ENCODE data around the gene ZNF423. TPM values are rescaled to one million over a fixed set of nuclear protein-coding genes. Genes with fewer than 3 reads are reported as not detected.

The ZNF423 gene
- total RNA-seq, 1 experiment from 2014 or later: 0.20 TPM

DNA sequence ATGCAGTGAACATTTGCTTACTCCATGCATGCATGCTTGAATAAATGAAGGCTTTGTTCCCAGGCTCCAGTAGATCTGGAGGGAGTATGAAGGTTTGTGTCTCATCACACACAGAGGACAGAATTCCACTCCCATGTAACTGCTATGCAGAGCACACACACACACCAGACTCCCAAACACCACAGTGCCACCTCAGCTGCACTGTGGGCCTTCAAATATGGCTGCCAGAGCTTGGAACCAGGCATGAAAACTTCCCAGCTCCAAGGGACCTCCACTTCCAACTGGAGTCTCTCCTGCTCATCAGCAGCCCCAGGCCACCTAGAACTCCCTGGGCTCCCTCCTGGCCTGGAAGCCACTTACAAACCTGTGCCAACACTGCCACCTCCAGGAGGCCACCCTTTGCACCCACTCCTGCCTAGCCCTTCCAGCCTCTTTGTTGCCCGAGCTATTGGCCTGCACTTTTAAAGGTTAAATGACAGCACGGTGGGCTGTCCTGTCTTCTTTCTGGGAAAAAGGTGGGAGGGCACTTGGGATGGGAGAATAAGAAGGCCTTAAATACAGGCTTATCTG is 151.2 kb downstream of the ZNF423 start:
- Mint-ChIP-seq H3K4me3 (ENCODE audit: unreplicated experiment) (no peak overlapping the region), H3K36me3 (ENCODE audit: insufficient read depth, unreplicated experiment) (no peaks in the 10 kb centered on the region), H3K27ac (ENCODE audit: unreplicated experiment) (no peak overlapping the region), H3K9me3 (ENCODE audit: unreplicated experiment) (no peaks in the 10 kb centered on the region), H3K4me1 (ENCODE audit: low read depth, unreplicated experiment) (no peaks in the 10 kb centered on the region), H3K27me3 (ENCODE audit: insufficient read depth, unreplicated experiment) (peaks cover 10% of the 10 kb centered on the region)
- ChIA-PET CTCF (no interaction called here), POLR2A (no interaction called here)
- Histone ChIP-seq H3K27me3 (replicated peaks; ENCODE audit: control insufficient read depth, insufficient read depth, low read length) (0 out of 2 replicates have a peak, but pooled peaks cover 2% of the 10 kb centered on the region), H3K9me3 (no peaks in the 10 kb centered on the region; the same call in 1 of the 2 replicates), H3K36me3 (ENCODE audit: control insufficient read depth, insufficient read depth, low read length) (no peaks in the 10 kb centered on the region), H3K4me1 (no peaks in the 10 kb centered on the region), H3K4me3 (ENCODE audit: low read depth, low read length) (no peak overlapping the region)
- TF ChIP-seq, protein P1, sequence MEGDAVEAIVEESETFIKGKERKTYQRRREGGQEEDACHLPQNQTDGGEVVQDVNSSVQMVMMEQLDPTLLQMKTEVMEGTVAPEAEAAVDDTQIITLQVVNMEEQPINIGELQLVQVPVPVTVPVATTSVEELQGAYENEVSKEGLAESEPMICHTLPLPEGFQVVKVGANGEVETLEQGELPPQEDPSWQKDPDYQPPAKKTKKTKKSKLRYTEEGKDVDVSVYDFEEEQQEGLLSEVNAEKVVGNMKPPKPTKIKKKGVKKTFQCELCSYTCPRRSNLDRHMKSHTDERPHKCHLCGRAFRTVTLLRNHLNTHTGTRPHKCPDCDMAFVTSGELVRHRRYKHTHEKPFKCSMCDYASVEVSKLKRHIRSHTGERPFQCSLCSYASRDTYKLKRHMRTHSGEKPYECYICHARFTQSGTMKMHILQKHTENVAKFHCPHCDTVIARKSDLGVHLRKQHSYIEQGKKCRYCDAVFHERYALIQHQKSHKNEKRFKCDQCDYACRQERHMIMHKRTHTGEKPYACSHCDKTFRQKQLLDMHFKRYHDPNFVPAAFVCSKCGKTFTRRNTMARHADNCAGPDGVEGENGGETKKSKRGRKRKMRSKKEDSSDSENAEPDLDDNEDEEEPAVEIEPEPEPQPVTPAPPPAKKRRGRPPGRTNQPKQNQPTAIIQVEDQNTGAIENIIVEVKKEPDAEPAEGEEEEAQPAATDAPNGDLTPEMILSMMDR (IDR thresholded peaks at IDR 0.05; ENCODE audit: insufficient read depth in 1 of 2, low read depth in 1 of 2, low read length in 1 of 2, severe bottlenecking in 1 of 2, unreplicated experiment in 1 of 2): no peak
- no TSS peak for BruUV-seq (replicated peaks)
- DNase-seq: no peak
- intact Hi-C loops (cut with micrococcal nuclease; ENCODE audit: unreplicated experiment): no loop called here

DNA sequence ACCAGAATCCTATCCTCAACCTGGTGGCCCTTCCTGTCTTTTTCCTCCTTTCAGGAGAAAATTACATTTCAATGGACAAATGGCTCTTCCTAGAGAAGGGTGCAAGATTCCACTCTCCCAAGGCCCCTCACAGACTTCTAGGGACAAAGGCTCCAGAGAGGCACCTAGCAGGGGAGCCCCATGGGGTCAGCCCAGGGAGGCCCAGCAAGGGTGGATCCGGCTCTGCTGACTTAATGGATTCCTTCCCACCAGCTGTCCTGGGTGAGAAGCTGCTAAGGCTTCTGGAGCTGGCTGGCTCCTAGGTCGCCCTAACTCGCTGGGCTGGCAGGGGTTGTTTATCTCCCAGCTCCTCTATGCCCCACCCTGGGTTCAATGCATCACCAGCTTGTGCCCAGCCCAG is 152.4 kb downstream of the ZNF423 start:
- intact Hi-C loops (cut with micrococcal nuclease; ENCODE audit: unreplicated experiment): no loop called here
- no peak for DNase-seq
- Histone ChIP-seq H3K4me1 (no peaks in the 10 kb centered on the region), H3K36me3 (ENCODE audit: control insufficient read depth, insufficient read depth, low read length) (no peaks in the 10 kb centered on the region), H3K9me3 (no peaks in the 10 kb centered on the region; the same call in 1 of the 2 replicates), H3K4me3 (ENCODE audit: low read depth, low read length) (no peak overlapping the region), H3K27me3 (replicated peaks; ENCODE audit: control insufficient read depth, insufficient read depth, low read length) (no peaks in the 10 kb centered on the region)
- TF ChIP-seq, protein P1 (IDR thresholded peaks at IDR 0.05; ENCODE audit: insufficient read depth in 1 of 2, low read depth in 1 of 2, low read length in 1 of 2, severe bottlenecking in 1 of 2, unreplicated experiment in 1 of 2): no peak
- Mint-ChIP-seq H3K27ac (ENCODE audit: unreplicated experiment) (no peak overlapping the region), H3K36me3 (ENCODE audit: insufficient read depth, unreplicated experiment) (no peaks in the 10 kb centered on the region), H3K4me3 (ENCODE audit: unreplicated experiment) (no peak overlapping the region), H3K9me3 (ENCODE audit: unreplicated experiment) (no peaks in the 10 kb centered on the region), H3K4me1 (ENCODE audit: low read depth, unreplicated experiment) (no peaks in the 10 kb centered on the region), H3K27me3 (ENCODE audit: insufficient read depth, unreplicated experiment) (peaks cover 10% of the 10 kb centered on the region)
- CTCF ChIA-PET: no interaction called here
- BruUV-seq (replicated peaks): no TSS peak
- POLR2A ChIA-PET: no interaction called here

DNA sequence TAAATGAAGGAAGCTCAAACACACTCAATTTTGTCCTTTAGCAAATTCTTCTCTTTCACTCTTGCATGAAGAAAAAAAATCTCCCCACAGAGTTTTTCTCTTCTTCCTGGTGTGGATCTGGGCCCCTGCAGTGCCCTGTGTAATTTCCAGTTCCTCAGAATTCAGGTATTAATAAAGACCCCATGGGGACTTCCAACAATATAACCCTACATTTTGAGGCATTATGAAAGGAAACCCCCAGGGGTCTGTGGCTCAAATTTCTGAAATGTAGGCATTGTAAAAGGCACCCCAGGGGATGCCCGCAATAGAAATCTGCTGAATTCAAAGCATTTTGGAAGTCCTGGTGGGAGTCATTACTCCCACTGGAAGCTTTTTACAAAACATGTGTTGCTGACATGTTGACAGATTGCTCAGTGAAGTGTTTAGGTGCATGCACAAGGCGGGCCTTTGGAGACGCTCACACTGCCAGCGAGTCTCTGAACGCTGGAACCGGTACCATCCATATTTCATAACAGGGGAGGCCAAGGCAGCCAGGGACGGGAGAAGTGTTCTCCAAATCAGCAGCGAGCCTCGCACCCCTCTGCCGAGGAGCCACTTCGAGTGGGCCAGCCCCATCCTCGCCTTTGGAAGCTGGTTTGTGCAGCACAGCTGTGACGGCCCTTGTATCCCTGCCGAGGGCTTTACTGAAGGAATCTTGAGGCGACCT is 154.0 kb downstream of the ZNF423 start:
- H3K9me3 ChIP-seq: no peaks in the 10 kb centered on the region; the same call in 1 of the 2 replicates
- no peaks in the 10 kb centered on the region for H3K27me3 ChIP-seq (replicated peaks; ENCODE audit: control insufficient read depth, insufficient read depth, low read length)
- no peaks in the 10 kb centered on the region for H3K4me1 Mint-ChIP-seq (ENCODE audit: low read depth, unreplicated experiment)
- no peaks in the 10 kb centered on the region for H3K36me3 Mint-ChIP-seq (ENCODE audit: insufficient read depth, unreplicated experiment)
- CTCF ChIA-PET: interaction anchor here (0.6 kb wide), 1 partner anchor 119 kb away, joined by 3 read pairs; no protein-coding TSS in a partner anchor
- no peaks in the 10 kb centered on the region for H3K36me3 ChIP-seq (ENCODE audit: control insufficient read depth, insufficient read depth, low read length)
- H3K27me3 Mint-ChIP-seq (ENCODE audit: insufficient read depth, unreplicated experiment): peaks cover 8% of the 10 kb centered on the region
- H3K9me3 Mint-ChIP-seq (ENCODE audit: unreplicated experiment): no peaks in the 10 kb centered on the region
- no peak overlapping the region for H3K27ac Mint-ChIP-seq (ENCODE audit: unreplicated experiment)
- POLR2A ChIA-PET: no interaction called here
- no peak overlapping the region for H3K4me3 ChIP-seq (ENCODE audit: low read depth, low read length)
- H3K4me1 ChIP-seq: no peaks in the 10 kb centered on the region
- intact Hi-C loops (cut with micrococcal nuclease; ENCODE audit: unreplicated experiment): no loop called here
- H3K4me3 Mint-ChIP-seq (ENCODE audit: unreplicated experiment): no peak overlapping the region
- no peak for DNase-seq
- BruUV-seq (replicated peaks): no TSS peak
- TF ChIP-seq, protein P1 (IDR thresholded peaks at IDR 0.05; ENCODE audit: insufficient read depth in 1 of 2, low read depth in 1 of 2, low read length in 1 of 2, severe bottlenecking in 1 of 2, unreplicated experiment in 1 of 2): no peak
